ENCODE measurements around the gene SPATS2. TPM values are rescaled to one million over a fixed set of nuclear protein-coding genes. Genes with fewer than 3 reads are reported as not detected.
A peak's percentile ranks its signal among the peaks of the same experiment; 100 is the strongest.

SPATS2 gene
- total and polyA plus RNA-seq, 2 donors (not counting 1 experiment from before 2014, with no cell fraction given), result 22.1 to 43.6 TPM

DNA sequence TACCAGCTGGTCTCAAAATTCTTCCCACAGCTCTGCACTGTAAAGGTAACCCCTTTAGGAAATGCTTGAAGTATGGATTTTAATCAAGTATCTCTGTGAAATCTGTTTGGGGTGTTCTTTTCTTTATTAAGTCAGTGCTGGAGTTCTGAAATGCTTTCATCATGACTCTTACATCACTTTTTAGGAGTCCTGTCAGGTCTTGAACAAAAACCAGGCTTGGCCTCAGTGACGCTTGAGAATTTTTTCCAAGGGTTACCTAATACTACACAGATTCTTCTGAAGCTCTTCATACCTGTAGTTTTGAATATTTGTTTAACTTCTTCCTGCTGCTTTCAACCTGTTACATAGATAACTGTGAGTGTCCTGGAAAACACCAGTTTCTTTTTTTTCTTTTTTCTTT, 124.6 kb downstream of the SPATS2 start:
- no peak overlapping the region for H3K4me2 ChIP-seq (ENCODE audit: extremely low read depth, insufficient read depth, low read length)
- TF ChIP-seq, protein P1, sequence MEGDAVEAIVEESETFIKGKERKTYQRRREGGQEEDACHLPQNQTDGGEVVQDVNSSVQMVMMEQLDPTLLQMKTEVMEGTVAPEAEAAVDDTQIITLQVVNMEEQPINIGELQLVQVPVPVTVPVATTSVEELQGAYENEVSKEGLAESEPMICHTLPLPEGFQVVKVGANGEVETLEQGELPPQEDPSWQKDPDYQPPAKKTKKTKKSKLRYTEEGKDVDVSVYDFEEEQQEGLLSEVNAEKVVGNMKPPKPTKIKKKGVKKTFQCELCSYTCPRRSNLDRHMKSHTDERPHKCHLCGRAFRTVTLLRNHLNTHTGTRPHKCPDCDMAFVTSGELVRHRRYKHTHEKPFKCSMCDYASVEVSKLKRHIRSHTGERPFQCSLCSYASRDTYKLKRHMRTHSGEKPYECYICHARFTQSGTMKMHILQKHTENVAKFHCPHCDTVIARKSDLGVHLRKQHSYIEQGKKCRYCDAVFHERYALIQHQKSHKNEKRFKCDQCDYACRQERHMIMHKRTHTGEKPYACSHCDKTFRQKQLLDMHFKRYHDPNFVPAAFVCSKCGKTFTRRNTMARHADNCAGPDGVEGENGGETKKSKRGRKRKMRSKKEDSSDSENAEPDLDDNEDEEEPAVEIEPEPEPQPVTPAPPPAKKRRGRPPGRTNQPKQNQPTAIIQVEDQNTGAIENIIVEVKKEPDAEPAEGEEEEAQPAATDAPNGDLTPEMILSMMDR (conservative IDR thresholded peaks at IDR 0.05 in 1 of 2, IDR thresholded peaks at IDR 0.05 in 1 of 2; ENCODE audit: low read depth in 1 of 2, low read length in 2 of 2), result no peak
- no peak for TF ChIP-seq EZH2 (IDR thresholded peaks at IDR 0.05; ENCODE audit: low read length, missing control alignments)
- H3K9ac ChIP-seq (ENCODE audit: insufficient read depth, low read length), result no peak overlapping the region
- no peaks in the 10 kb centered on the region for H3K9me3 ChIP-seq (ENCODE audit: control insufficient read depth, insufficient read depth, low read depth, low read length)
- no peak overlapping the region for H3K27ac ChIP-seq (ENCODE audit: insufficient read depth, low read length)
- H3K27me3 ChIP-seq (ENCODE audit: control insufficient read depth, insufficient read depth, low read length), result no peaks in the 10 kb centered on the region
- DNase-seq (ENCODE audit: low read depth in 2 of 2), result peak in 1 of 2 donors; percentile 77
- no peaks in the 10 kb centered on the region for H3K36me3 ChIP-seq (ENCODE audit: control insufficient read depth, insufficient read depth, low read length)
- H4K20me1 ChIP-seq (ENCODE audit: control insufficient read depth, extremely low read depth, insufficient read depth, low read length), result no peaks in the 10 kb centered on the region
- no peaks in the 10 kb centered on the region for H3K4me1 ChIP-seq (ENCODE audit: control insufficient read depth, extremely low read depth, insufficient read depth, low read length)
- H3K79me2 ChIP-seq (ENCODE audit: control insufficient read depth, insufficient read depth, low read length), result no peaks in the 10 kb centered on the region
- no peak overlapping the region for H2AFZ ChIP-seq (ENCODE audit: low read length)
- no peak overlapping the region for H3K4me3 ChIP-seq (replicated peaks in 1 of 4; ENCODE audit: control extremely low read depth in 1 of 4, insufficient read depth in 1 of 4, low read depth in 3 of 4, low read length in 4 of 4)

DNA sequence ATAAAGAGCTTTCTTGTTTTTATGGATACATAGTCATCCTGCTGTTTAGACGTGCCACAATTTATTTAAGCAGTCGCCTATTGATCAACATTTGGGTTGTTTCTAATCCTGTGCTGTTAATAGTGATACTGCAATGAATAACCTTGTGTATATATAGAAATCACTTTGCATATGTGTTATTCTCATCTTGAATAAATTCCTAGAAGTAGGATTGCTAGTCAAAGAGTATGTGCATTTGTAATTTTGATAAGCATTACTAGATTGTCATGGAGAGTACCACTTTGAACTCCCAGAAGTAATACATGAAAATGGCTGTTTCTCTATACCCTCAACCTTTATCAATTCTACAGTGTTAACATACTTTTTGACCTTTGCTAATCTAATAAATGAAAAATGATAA, 126.6 kb downstream of the SPATS2 start:
- Histone ChIP-seq H3K36me3 (ENCODE audit: control insufficient read depth, insufficient read depth, low read length) (no peaks in the 10 kb centered on the region), H4K20me1 (ENCODE audit: control insufficient read depth, extremely low read depth, insufficient read depth, low read length) (no peaks in the 10 kb centered on the region), H3K9me3 (ENCODE audit: control insufficient read depth, insufficient read depth, low read depth, low read length) (no peaks in the 10 kb centered on the region), H3K4me1 (ENCODE audit: control insufficient read depth, extremely low read depth, insufficient read depth, low read length) (no peaks in the 10 kb centered on the region), H2AFZ (ENCODE audit: low read length) (no peak overlapping the region), H3K4me2 (ENCODE audit: extremely low read depth, insufficient read depth, low read length) (no peak overlapping the region), H3K79me2 (ENCODE audit: control insufficient read depth, insufficient read depth, low read length) (no peaks in the 10 kb centered on the region), H3K27ac (ENCODE audit: insufficient read depth, low read length) (no peak overlapping the region), H3K4me3 (replicated peaks in 1 of 4; ENCODE audit: control extremely low read depth in 1 of 4, insufficient read depth in 1 of 4, low read depth in 3 of 4, low read length in 4 of 4) (no peak overlapping the region), H3K27me3 (ENCODE audit: control insufficient read depth, insufficient read depth, low read length) (no peaks in the 10 kb centered on the region), H3K9ac (ENCODE audit: insufficient read depth, low read length) (no peak overlapping the region)
- no peak for DNase-seq (ENCODE audit: low read depth in 2 of 2)
- TF ChIP-seq, protein P1 (conservative IDR thresholded peaks at IDR 0.05 in 1 of 2, IDR thresholded peaks at IDR 0.05 in 1 of 2; ENCODE audit: low read depth in 1 of 2, low read length in 2 of 2), result no peak
- TF ChIP-seq EZH2 (IDR thresholded peaks at IDR 0.05; ENCODE audit: low read length, missing control alignments), result no peak

DNA sequence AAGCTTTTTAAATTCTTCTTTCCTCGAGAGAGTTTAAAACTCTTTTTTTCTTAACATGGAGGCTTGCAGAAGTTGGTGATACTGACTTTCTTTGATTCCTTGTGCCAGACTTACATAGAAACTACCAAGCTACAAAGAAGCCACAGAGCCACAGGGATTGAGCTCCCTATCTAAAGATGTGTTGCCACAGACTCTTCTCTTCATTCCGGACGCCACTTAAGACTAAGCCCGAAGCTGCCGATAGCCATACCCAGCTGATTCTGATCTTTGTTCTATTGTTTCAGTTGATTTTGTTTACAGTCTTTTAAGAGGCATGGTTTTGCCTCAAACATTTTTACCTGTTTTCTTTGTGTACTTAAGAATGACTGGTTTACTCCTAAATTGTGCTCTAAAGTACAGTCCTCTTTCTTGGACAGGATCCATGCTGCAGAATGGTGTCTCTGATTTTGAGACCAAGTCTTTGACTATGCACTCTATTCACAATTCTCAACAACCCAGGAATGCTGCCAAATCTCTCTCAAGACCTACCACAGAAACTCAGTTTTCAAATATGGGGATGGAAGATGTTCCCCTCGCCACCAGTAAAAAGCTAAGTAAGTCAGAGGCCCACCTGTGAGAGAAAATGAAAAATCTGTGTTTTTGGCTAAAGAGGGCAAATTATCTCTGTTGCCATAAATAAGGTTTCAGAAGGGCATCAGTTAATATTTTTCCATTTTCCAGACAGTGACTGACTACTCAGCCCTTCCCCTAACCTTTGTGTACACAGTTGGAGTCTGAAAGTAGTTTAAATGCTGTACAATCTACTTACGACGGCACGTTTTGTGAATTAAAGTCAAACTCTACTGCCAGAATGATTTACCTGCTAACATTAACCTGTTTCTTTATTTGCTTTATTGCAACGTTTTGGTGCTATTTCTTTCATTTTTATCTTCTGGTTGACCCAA, 129.4 kb downstream of the SPATS2 start:
- Histone ChIP-seq H3K9ac (ENCODE audit: insufficient read depth, low read length) (no peak overlapping the region), H3K4me1 (ENCODE audit: control insufficient read depth, extremely low read depth, insufficient read depth, low read length) (no peaks in the 10 kb centered on the region), H2AFZ (ENCODE audit: low read length) (no peak overlapping the region), H3K79me2 (ENCODE audit: control insufficient read depth, insufficient read depth, low read length) (no peaks in the 10 kb centered on the region), H3K4me3 (replicated peaks in 1 of 4; ENCODE audit: control extremely low read depth in 1 of 4, insufficient read depth in 1 of 4, low read depth in 3 of 4, low read length in 4 of 4) (no peak overlapping the region), H4K20me1 (ENCODE audit: control insufficient read depth, extremely low read depth, insufficient read depth, low read length) (no peaks in the 10 kb centered on the region), H3K36me3 (ENCODE audit: control insufficient read depth, insufficient read depth, low read length) (no peaks in the 10 kb centered on the region), H3K9me3 (ENCODE audit: control insufficient read depth, insufficient read depth, low read depth, low read length) (no peaks in the 10 kb centered on the region), H3K27me3 (ENCODE audit: control insufficient read depth, insufficient read depth, low read length) (no peaks in the 10 kb centered on the region), H3K27ac (ENCODE audit: insufficient read depth, low read length) (no peak overlapping the region), H3K4me2 (ENCODE audit: extremely low read depth, insufficient read depth, low read length) (no peak overlapping the region)
- TF ChIP-seq EZH2 (IDR thresholded peaks at IDR 0.05; ENCODE audit: low read length, missing control alignments), result no peak
- TF ChIP-seq, protein P1 (conservative IDR thresholded peaks at IDR 0.05 in 1 of 2, IDR thresholded peaks at IDR 0.05 in 1 of 2; ENCODE audit: low read depth in 1 of 2, low read length in 2 of 2), result no peak
- no peak for DNase-seq (ENCODE audit: low read depth in 2 of 2)
